Ishikawa (cell line): ENCODE measurements around the gene FOXJ3.

Experiments used
- CEBPB ChIP-seq: IDR thresholded peaks from 2 replicates; pipeline ENCODE4 v1.6.1; 2012
- CREB1 ChIP-seq: IDR thresholded peaks from 2 replicates; pipeline ENCODE4 v1.6.1; 2012; ENCODE audit warnings: low read depth
- EP300 ChIP-seq: IDR thresholded peaks from 2 replicates; pipeline ENCODE4 v1.6.1; 2012; ENCODE audit warnings: borderline replicate concordance
- FOXM1 ChIP-seq: IDR thresholded peaks from 2 replicates; pipeline ENCODE4 v1.6.1; 2012; ENCODE audit warnings: low read depth, borderline replicate concordance
- NFIC ChIP-seq: IDR thresholded peaks from 2 replicates; pipeline ENCODE4 v1.6.1; 2012
- RAD21 ChIP-seq: IDR thresholded peaks from 2 replicates; pipeline ENCODE4 v1.6.1; 2012; ENCODE audit warnings: low read depth
- TAF1 ChIP-seq: IDR thresholded peaks from 2 replicates; pipeline ENCODE4 v1.6.1; 2012; ENCODE audit warnings: low read depth, mild to moderate bottlenecking
- TCF12 ChIP-seq: IDR thresholded peaks from 2 replicates; pipeline ENCODE4 v1.6.1; 2012; ENCODE audit warnings: low read depth
- TEAD4 ChIP-seq: IDR thresholded peaks from 2 replicates; pipeline ENCODE4 v1.6.1; 2012
- YY1 ChIP-seq: IDR thresholded peaks from 2 replicates; pipeline ENCODE4 v1.6.1; 2012; ENCODE audit warnings: low read depth
- ZBTB7A ChIP-seq: IDR thresholded peaks from 2 replicates; pipeline ENCODE4 v1.6.1; 2012; ENCODE audit warnings: low read depth
- TF ChIP-seq, protein P1 (sequence below): IDR thresholded peaks from 2 replicates; pipeline ENCODE4 v1.6.1; 2012
- TF ChIP-seq, protein P2 (sequence below): IDR thresholded peaks from 2 replicates; pipeline ENCODE4 v1.6.1; 2012
- TF ChIP-seq, protein P3 (sequence below): IDR thresholded peaks from 2 replicates; pipeline ENCODE4 v1.6.1; 2012; ENCODE audit warnings: low read depth, mild to moderate bottlenecking

The FOXJ3 gene

DNA sequence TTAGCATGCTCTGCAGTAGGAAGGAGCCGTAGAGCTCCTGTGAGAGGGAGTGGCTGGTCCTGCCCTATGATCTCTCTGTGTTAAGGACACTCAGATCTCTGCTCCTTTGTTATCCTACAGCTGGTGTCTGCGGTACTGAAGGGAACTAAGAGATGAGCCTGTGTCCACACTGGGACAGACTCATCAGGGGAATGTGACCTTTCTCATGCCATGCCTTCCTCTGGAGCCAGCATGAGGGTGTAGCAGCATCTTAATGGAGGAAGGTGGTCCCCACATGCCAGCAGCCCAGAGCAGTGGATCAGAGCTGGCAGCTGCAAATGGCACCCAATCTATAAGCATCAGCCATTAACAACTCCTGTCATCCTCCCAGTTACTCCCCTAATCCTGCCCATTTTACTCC lies 206.5 kb downstream of the FOXJ3 start:
- TF ChIP-seq, protein P1, sequence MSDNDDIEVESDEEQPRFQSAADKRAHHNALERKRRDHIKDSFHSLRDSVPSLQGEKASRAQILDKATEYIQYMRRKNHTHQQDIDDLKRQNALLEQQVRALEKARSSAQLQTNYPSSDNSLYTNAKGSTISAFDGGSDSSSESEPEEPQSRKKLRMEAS = no peak
- no peak for TF ChIP-seq TEAD4
- TF ChIP-seq, protein P2, sequence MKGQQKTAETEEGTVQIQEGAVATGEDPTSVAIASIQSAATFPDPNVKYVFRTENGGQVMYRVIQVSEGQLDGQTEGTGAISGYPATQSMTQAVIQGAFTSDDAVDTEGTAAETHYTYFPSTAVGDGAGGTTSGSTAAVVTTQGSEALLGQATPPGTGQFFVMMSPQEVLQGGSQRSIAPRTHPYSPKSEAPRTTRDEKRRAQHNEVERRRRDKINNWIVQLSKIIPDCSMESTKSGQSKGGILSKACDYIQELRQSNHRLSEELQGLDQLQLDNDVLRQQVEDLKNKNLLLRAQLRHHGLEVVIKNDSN = no peak
- no peak for TF ChIP-seq ZBTB7A
- TF ChIP-seq, protein P3, sequence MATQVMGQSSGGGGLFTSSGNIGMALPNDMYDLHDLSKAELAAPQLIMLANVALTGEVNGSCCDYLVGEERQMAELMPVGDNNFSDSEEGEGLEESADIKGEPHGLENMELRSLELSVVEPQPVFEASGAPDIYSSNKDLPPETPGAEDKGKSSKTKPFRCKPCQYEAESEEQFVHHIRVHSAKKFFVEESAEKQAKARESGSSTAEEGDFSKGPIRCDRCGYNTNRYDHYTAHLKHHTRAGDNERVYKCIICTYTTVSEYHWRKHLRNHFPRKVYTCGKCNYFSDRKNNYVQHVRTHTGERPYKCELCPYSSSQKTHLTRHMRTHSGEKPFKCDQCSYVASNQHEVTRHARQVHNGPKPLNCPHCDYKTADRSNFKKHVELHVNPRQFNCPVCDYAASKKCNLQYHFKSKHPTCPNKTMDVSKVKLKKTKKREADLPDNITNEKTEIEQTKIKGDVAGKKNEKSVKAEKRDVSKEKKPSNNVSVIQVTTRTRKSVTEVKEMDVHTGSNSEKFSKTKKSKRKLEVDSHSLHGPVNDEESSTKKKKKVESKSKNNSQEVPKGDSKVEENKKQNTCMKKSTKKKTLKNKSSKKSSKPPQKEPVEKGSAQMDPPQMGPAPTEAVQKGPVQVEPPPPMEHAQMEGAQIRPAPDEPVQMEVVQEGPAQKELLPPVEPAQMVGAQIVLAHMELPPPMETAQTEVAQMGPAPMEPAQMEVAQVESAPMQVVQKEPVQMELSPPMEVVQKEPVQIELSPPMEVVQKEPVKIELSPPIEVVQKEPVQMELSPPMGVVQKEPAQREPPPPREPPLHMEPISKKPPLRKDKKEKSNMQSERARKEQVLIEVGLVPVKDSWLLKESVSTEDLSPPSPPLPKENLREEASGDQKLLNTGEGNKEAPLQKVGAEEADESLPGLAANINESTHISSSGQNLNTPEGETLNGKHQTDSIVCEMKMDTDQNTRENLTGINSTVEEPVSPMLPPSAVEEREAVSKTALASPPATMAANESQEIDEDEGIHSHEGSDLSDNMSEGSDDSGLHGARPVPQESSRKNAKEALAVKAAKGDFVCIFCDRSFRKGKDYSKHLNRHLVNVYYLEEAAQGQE = no peak
- no peak for TF ChIP-seq CEBPB
- TF ChIP-seq NFIC = no peak
- no peak for TF ChIP-seq EP300
- TF ChIP-seq RAD21 = no peak
- no peak for TF ChIP-seq CREB1

DNA sequence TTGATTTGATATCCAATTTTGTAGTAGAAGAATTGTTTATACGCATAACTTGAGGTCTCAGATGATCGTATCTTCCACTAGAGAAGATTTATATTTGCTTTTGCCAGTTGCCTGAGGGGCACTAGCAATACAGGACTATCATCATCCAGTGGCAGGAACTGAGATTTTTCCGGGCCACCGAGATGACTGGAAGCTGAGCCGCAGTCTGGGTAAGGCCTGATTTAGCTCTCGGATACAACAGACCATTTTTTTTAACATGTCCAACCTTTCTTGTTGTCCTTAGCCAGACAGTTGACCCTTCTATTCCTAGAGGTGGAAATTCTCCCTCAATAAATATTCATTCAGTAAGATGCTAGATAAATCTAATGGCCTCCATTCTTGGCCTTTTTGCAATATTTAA lies 207.3 kb downstream of the FOXJ3 start:
- TF ChIP-seq, protein P1 = no peak
- TF ChIP-seq TEAD4 (no peak), NFIC (no peak), CREB1 (no peak), FOXM1 (no peak), CEBPB (no peak), TCF12 (no peak), ZBTB7A (no peak), TAF1 (no peak), RAD21 (no peak), YY1 (no peak), EP300 (no peak)
- TF ChIP-seq, protein P3 = no peak
- TF ChIP-seq, protein P2 = no peak
